ENCODE results near the gene KRTAP5-7.
"Not testable (repeated sequence)": the region's sequence is repeated elsewhere in the genome, so short reads cannot be mapped to it uniquely, and the experiment has no call there.

Gene KRTAP5-7

DNA sequence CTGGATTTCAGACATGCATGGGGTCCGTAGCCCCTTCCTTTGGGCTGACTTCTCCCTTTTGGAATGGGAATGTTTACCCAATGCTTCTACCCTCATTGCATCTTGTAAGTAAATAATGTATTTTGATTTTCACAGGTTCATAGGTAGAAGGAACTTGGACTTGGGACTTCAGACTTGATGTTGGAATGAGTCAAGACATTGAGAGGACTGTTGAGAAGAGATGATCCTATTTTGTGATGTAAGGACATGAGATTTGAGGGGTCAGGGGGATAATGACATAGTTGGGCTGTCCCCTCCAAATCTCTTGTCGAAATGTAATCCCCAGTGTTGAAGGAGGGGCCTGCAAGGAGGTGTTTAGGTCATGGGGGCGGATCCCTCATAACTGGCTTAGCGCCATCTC lies 37.4 kb downstream of the KRTAP5-7 start:
- DNase-seq, result no peak

GRCh38 chr11:71565263-71565662 lies 38.2 kb downstream of the KRTAP5-7 start, which contains the start of gene KRTAP5-10:
Gene KRTAP5-10, plus strand, starts transcription at chr11:71565563. Its CDS starts 25 bp downstream, at chr11:71565588.
- DNase-seq, result no peak

- DNase-seq, result no peak
These were observed 39.1 kb downstream of the KRTAP5-7 start for GRCh38 chr11:71566081-71566620.

GRCh38 chr11:71566626-71567599 lies 39.8 kb downstream of the KRTAP5-7 start:
- DNase-seq, result not testable (repeated sequence)

DNA sequence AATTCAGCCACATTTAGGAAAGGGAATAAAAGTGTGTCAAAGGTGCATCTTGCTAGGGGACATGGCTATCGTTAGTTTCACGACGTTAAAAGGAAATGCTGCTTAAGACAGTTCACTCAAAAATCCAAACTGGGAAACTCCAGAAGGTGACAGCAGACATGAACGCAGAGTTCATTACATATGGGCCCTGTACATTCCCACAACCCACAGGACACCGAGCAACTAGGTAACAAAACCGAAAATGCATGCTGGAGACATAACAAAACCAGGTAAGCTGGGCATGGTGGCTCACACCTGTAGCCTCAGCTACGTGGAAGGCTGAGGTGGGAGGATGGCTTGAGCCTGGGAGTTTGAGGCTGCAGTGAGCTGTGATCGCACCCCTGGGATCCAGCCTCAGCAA lies 40.6 kb downstream of the KRTAP5-7 start:
- not testable (repeated sequence) for DNase-seq

- DNase-seq, result no peak
These were observed 41.8 kb downstream of the KRTAP5-7 start for GRCh38 chr11:71568704-71569349.

GRCh38 chr11:71571101-71571850 lies 44.2 kb downstream of the KRTAP5-7 start:
- not testable (repeated sequence) for DNase-seq

GRCh38 chr11:71572811-71573210 lies 45.7 kb downstream of the KRTAP5-7 start:
- no peak for DNase-seq

- DNase-seq, result no peak
These were observed 47.4 kb downstream of the KRTAP5-7 start for GRCh38 chr11:71574418-71574817.

DNA sequence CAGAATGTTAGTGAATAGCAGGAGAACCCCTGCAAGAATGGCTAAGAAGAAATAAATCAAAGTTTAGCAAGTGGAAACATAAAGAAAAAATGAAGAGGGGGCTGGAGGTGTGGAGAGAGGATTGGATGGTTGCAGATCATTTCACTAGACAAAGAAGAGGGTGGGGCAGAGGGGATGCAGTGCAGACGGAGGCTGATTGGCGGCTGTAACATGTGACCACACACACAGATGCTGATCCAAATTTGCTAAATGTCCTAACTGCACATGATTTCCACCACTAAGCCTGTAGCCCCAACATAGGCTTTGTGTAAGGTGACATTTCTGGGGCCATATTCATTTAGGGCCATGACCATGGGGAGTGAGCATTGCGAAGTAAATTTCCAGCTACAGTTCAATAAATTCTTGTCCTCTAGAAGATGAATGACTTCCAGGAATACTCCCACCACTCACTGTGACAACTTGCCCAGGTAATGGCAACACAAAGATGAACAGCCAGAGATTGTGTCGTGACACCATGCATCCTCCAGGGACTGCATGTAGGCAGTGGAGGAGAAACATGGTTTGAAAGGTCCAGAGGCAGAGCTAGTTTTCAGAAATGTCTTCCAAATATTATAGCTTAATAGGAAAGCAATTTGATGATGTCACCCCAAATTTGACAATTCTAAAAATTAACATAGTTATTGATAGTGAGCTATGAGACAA lies 48.8 kb downstream of the KRTAP5-7 start:
- DNase-seq, result no peak

- DNase-seq, result not testable (repeated sequence)
These were observed 49.8 kb downstream of the KRTAP5-7 start for GRCh38 chr11:71576688-71577465.

DNA sequence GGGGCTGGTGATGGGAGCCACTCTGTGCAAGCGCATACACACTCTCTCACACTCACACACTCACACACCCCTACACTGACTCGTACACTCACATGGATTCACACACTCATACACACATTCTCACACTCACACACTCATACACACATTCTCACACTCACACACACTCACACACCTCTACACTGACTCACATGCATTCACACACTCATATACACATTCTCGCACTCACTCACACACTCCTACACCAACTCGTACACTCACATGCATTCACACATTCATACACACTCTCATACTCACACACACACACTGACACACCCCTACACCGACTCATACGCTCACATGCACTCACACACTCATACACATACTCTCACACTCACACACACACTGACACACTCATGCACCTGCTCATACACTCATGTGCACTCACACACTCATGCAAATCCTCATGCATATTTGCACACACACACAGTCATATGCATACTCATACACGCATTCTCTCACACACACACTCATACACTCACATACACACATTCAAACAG lies 50.5 kb downstream of the KRTAP5-7 start:
- no peak for DNase-seq

Data from activated CD8-positive, alpha-beta memory T cell treated with anti-CD3 and anti-CD28 coated beads for 24 hours (primary cell).